GM12801 (cell line): ENCODE data around the gene RSU1.

ENCODE experiments used
- CTCF ChIP-seq: IDR thresholded peaks from one replicate; pipeline ENCODE4 v1.5.1; 2011; ENCODE audit warnings: control low read depth; ENCODE audit not compliant: insufficient read length; ENCODE audit errors: extremely low read depth

The RSU1 gene

GRCh38 chr10:16649757-16650156 lies 167.5 kb downstream of the RSU1 start:
- TF ChIP-seq CTCF = no peak

- no peak for TF ChIP-seq CTCF
These were observed 168.9 kb downstream of the RSU1 start for GRCh38 chr10:16648366-16648765.

- TF ChIP-seq CTCF = no peak
These were observed 170.8 kb downstream of the RSU1 start for GRCh38 chr10:16646181-16647059.

GRCh38 chr10:16644146-16644545 lies 173.1 kb downstream of the RSU1 start:
- TF ChIP-seq CTCF = no peak

GRCh38 chr10:16643502-16643901 lies 173.7 kb downstream of the RSU1 start:
- no peak for TF ChIP-seq CTCF

- TF ChIP-seq CTCF = no peak
These were observed 177.1 kb downstream of the RSU1 start for GRCh38 chr10:16640153-16640552.

GRCh38 chr10:16639471-16639870 lies 177.8 kb downstream of the RSU1 start:
- TF ChIP-seq CTCF = no peak
